NCI-H2171 treated with DMSO at 0.1 percent for 48 hours (cell line): ENCODE measurements around the gene GALNT2.

Experiments used
- DNase-seq: peaks from one replicate; lab custom pipeline; 2025; lab: John Stamatoyannopoulos, UW

GALNT2 gene

GRCh38 chr1:230322967-230323547 lies 256.0 kb downstream of the GALNT2 start:
- DNase-seq: no peak

- no peak for DNase-seq
Measured at GRCh38 chr1:230323686-230324085, 256.6 kb downstream of the GALNT2 start.

GRCh38 chr1:230326971-230327891 lies 260.2 kb downstream of the GALNT2 start:
- no peak for DNase-seq

DNA sequence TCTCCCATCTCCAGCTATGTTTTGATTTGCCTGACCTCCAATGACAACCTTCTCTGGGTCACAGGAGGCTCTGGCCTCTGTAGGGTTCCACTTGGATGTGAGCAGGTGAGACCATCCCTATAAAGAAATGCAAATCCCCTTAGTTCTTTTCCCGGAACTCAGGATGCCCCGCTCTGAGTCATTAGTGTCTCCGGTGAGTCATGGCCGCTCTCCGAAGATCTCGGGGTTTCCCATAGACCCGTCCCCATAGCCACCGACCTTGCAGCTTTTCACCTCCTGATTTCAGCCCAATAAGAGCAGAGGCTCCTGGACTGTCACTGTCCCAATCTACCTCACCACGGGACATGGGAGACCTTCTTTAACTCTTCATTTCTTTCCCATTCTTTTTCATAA lies 260.9 kb downstream of the GALNT2 start:
- DNase-seq: no peak

DNA sequence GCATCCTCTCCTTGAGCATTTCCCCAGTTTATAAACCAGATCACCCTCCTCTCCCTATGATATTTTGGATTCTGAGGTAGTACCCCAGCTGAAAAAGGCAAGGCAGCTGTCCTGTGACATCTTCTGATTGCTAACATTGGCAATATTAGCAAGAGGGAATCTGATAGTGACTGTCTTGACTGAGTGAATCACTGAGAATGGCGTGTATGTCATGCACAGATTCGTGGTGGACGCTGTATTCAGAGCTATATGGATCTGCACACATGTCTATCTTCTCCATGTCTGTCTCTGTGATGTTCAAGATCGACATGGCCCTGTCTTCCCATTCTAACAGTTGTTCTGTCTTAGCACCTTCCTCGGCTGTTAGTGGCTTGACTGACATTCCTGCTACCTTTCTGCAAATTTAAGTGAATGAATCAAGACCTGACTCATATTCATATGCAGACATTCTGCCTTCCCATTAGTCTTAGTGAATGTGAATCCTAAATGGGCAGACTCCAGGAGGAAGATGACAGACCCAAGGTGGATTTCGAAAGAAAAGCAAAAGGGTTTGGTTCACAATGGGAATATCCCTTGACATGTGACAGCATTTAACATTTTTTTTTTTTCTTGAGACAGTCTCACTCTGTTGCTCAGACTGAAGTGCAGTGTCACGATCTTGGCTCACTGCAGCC lies 261.4 kb downstream of the GALNT2 start:
- no peak for DNase-seq

GRCh38 chr1:230330157-230330556 lies 263.1 kb downstream of the GALNT2 start:
- DNase-seq: no peak
